ENCODE data around the gene TCOF1.

TCOF1 gene

DNA sequence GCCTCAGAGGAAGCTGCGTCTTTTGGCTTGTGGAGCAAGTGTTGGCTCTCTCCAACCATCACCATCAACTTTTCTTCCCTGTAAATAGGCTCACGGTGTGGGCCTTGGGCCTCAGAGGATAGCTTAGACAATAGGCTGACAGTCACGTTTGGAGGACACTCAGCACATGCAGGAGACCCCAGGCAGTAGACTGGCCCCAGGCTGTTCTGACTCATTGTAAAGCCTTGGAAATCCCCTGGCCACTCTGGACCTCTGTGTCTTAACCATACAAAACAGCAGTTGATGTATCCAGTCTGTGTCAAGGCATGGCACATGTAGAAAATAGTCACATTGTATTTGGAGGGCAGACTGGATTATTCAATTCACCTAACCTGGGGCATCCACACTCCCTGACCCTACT lies 36.6 kb downstream of the TCOF1 start:
- DNase-seq, result no peak

DNA sequence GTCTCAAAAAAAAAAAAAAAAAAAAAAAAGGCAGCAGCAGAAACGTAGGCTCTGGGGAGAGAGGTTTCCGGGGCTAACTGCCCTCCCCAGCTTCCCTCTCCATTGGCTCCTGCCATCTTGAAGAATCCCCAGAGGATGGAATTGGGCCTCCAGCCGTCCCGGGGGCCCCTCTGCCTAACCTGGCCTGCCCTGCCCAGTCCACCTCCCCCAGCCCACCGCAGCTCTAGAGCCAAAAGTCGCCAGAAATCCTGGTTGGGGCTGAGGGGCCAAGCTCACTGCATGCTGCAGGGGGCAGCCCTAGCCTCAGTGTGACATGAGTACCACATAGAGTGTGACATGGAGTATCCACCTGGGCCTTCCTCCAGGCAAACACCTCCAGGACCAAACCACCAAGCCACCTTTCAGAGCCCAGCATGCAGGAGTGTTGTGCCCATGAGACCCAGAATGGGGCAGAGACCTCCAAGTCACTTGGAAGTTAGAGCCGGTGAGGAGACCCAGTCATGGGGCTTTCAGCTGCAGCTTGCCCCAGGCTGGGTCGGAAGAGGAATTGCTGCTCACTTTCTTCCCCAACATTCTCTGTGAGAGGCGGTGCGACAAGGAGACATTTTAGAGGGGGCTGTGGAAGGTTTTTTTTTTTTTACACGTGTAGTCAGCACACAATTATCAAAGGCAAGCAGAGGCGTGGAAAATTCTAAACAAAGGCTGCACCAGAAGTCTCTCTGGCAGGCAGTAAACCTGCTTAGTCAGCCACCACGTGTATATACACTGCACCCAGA lies 37.6 kb downstream of the TCOF1 start:
- no peak for DNase-seq

DNA sequence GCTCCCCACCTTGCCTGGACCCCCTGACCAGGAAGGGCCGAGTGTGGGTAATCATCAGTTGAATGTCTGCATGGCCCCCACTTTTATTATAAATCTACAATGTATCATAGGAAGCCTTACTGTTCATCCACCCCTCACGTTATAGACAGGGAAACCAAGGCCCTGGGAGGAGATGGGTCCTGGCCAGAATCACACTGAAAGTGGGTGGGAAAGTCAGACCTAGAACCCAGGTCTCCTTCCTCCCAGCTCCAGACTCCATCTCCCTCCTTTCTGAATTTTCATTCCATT lies 38.1 kb downstream of the TCOF1 start:
- no peak for DNase-seq

DNA sequence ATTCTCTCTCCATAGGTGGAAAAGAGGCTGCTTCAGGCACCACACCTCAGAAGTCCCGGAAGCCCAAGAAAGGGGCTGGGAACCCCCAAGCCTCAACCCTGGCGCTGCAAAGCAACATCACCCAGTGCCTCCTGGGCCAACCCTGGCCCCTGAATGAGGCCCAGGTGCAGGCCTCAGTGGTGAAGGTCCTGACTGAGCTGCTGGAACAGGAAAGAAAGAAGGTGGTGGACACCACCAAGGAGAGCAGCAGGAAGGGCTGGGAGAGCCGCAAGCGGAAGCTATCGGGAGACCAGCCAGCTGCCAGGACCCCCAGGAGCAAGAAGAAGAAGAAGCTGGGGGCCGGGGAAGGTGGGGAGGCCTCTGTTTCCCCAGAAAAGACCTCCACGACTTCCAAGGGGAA lies 38.8 kb downstream of the TCOF1 start:
- DNase-seq, result no peak

DNA sequence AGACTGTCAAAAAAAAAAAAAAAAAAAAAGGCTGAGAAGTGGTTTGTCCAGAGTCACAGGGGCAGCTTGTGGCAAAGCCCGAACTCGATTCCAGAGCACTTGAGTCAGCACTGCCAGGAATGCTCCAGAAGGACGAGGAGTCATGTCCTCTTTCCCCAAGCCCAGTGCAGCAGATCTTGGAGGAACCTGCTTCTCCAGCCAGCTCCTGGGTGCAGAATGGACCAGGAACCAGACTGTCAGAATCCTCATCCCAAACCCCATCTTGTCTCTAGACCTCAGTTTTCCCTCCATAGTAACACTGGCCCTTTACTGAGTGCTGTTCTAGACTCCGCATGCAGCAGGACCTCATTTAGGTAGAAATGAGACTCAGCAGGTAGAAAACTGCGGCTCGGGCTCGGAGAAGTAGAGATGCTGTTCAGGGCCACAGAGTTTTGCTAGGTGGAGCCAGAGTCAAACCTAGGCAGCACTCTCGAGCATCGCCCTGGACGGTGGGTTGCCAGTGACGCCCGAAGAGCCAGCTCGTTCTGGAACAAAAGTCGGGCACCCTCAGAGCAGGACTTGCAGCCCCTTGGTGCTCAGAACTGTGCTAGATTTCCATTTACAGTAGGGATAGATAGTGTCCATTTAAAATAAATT lies 39.8 kb downstream of the TCOF1 start:
- no peak for DNase-seq

DNA sequence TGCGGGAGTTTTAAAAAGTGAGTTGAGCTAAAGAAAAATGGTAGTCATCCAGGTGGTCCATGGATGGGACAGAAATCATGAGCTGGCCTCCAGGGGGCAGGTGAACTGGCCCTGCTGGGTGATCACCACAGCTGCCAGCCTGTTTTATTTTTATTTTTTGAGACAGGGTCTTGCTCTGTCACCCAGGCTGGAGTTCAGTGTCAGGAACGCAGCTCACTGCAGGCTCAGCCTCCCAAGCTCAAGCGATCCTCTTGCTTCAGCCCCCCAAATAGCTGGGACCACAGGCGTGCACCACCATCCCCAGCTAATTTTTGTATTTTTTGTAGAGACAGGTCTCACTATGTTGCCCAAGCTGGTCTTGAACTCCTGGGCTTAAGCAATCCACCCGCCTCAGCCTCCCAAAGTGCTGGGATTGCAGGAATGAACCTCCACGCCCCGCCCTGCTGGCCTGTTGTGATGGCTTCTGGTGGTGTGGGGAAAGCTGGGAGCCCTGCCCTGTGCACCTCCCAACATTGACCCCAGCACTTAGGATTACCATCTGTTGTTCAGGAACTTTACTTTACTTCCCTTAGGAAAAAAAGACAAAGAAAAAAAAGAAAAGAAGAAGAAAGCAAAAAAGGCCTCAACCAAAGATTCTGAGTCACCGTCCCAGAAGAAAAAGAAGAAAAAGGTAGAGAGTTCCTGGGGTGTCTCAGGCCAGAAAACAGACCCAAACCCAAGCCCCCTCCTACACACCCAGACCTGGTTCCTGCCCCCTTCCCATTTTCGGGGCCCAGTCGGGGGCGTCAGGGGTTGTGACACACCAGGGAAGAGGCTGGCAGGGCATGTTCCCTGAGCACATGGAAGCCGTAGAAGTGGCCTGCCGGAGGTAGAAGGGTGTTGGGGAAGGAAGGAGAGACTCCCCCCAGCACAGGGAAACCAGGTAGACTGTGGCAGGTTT lies 40.6 kb downstream of the TCOF1 start:
- DNase-seq, result no peak

DNA sequence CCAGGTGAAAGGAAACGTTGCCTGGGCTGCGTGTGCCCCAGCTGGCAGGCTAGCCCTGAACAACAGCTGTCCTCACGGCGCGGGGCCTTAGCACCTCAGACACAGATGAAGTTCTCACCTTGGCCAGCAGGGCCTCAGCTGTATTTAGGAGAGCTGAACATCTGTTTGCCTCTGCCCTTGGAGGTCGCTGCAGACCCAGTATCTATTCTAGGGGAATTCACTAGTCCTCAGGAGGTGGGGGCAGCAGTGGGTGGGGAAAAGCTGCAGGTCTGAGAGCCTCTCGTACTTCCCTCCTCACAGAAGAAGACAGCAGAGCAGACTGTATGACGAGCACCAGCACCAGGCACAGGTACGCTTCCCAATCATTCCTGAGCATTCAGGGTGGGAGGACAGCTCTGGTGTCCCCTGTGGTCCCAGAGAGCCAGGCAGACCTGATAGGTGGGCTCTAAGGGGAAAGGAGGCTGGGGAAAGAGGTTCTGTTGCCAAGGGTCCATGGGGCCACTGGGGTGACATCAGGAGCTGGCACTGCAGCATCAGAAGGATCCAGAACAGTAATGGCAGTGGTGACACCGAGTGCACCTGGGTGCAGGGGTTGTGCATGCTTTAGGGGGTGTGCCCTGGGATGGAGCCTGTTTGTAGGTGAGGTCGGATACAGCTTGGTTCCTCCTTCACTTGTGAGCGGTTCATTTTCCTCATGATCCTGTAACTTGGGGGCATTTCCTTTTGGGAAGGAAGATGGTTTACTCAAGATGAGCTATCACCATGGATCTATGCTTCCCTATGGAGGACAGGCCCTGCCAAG lies 41.4 kb downstream of the TCOF1 start:
- peak; percentile 15 for DNase-seq

DNA sequence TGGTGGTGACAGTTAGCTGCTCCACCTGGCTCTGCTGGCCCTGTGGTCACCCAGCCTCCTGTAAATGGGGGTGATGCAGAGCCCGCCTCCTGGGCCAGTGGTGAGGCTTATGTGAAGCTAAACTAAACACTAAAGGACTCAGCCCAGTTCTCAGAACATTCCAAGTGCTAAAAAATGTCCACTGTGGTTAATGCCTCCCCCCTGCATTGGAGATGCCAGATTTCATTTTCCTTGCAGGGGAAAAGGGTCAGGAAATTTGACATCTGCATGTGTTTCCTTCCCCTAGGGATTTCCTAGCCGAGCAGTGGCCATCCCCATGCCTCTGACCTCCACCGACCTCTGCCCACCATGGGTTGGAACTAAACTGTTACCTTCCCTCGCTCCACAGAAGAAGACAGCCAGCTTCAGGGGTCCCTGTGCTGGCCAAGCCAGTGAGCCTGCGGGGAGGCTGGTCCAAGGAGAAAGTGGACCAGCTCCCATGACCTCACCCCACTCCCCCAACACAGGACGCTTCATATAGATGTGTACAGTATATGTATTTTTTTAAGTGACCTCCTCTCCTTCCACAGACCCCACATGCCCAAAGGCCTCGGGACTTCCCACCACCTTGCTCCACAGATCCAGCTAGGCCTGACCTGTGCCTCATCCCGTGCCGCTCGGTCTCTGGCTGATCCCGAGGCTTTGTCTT lies 42.2 kb downstream of the TCOF1 start:
- no peak for DNase-seq

DNA sequence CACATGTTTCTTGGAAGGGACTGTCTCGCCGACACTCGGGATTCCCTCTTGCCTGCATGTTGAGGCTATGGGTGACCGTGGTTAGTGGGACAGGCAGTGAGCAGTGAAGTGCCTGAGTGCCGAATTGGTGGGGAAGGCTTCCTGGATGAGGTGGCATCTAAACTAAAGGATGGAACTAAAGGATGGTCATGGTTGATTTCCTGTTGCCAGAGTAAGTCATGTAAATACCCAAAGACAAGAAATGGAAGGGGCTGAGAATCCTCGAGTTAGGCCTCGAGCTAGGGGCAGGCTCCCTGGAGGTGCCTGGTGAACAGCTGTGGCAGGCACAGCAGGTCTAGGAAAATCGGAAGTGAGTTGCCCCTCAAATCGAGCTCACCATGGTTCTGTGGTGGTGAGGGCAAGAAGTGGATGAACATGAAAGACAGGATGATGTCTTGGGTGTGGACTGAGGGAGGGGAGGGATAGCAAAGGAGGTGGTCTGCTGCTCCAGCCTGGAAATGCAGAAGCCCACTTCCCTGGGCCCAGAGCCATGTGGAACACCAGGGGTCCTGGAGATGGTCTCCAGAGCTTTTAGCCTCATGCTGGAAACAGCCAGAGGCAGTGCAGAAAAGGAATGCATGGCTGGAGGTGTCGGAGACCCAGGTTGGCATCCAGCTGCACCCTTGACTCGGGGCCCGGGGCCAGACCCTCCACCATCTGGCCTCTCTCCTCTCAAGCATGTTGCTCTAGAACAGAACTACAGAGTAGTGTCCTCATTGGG lies 43.0 kb downstream of the TCOF1 start:
- DNase-seq, result no peak

DNA sequence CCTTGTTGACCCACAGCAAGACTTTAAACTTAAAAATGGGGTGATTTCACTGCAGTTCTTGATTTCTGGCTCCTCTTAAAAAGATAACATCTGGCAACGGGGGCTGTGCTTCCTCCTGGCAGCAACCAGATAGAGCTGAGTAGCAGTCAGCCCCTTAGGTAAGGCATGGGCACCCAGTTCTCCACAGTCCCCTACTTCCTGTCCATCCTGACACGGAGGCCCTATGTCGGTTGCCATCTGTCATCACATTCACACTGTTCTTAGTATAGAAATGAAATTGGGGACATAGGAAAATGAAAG lies 43.5 kb downstream of the TCOF1 start:
- DNase-seq, result no peak

DNA sequence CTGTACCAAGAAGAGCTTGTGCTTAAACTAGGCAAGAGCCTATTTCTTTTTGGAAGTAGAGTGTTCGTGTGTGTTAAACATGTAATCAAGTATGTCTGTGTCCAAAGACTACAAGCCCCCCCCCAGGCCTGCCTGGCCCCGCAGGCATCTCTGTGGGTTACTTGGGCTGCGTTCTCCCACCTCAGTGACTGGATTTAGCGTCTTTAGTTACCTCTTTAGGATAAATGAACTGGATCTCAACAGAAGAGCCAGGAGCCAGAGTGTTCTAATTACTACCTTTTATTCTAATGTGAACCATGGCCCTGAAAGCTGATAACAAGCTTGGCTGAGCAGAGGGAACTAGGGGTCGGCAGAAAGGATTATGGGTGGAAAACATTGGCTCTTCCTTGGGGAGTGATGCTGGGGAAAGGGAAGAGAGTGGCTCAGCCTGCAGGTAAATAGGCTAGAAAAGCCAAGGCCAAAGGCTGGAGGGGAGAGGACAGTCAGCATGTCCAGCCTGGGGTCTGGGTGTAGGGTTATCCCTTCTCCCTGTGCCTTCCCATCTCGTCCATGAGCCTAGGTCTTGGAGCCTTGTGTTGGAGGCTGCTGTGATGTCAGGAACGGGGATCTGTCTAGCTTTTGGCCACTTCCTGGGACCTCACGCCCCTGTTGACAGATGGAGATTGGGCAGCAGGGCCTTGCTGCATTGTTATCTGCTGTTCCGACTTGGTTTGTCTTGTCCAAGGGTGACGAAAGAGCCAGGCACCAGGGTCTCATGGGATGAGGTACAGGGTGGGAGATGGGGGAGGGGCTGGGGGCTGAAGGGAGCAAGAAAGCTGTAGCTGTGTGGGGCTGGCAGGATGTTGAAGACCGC lies 44.1 kb downstream of the TCOF1 start:
- no peak for DNase-seq

DNA sequence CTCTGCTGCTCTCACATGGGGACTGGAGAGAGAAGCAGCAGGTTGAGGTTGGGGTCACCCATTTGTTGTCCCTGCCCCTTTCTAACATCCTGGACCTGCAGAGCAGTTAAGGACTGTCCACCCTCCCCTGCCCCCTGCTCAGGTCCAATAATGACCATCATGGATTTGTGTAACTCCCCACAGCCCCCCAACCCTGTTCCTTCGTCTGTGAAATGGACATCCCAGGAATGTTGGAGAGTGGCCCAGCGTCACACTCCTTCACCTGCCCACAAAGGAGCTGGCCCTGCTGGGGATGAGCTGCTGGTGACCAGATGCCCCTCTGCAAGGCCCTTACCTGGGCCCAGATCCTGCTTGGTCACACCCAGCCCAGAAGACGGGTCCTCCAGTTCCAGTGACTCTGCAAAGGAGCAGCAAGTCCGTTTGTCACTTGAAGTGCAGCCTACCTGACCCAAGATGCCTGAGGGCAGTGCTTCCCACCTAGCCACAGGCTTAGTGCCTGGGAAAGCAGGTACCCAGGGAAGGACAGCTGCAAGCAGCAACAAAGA lies 44.8 kb downstream of the TCOF1 start:
- DNase-seq, result no peak

DNA sequence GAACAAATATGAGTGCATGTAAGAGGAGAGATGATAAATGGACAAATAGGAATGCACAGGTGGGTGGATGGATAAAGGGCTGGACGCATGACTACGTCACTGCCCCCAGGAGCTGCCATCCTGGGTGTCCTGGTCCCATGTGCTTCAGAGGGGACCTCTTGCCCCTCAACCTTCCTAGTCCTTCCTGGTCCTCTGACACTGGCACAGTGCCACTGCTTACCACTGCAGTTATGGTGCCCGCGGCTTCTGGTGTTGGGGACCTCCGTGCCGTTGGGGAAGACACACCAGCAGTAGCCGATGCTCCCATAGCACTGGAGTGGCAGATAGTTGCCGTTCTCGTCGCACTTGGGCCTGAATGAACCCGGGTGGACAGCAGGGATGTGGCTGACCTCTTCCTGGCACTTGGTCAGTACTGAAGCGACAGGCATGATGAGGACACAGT lies 45.4 kb downstream of the TCOF1 start:
- DNase-seq, result no peak

DNA sequence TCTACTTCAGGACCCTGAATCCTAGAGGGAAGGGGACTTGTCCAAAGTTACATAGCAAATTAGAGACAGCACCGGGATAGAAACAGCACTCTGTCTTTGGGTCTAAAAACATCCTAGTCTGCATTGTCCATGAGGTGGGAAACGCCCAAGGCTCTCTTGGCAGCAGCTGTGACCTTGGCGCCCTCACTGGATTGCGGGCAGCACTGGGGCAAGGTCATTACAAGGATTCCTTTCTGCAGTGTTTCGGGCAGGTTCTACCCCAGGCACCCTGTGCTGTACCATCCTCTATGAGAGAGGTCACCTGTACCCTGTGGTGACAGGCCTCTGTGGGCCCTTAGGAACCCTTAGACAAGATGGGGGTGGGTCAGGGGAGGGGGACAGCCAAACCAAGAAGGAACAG lies 46.6 kb downstream of the TCOF1 start:
- DNase-seq, result no peak

DNA sequence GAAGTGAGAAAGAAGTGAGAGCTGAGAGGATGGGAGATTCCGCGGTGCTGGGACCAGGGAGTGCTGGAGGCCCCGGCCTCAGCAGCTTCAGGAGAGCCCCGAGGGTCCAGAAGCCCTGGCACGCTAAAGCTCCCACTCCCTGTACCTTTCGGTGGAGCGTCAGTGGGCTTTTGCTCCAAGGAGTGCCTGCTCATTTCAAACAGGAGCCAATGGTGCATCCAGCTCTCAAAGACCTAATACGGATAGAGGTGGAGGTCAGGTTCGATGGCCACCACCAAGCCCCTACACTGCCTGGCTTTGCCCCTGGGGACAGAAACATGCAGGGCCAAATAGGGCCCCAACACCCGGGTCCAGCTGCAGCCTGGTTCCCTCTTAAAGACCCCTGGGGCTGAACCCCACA lies 47.0 kb downstream of the TCOF1 start:
- DNase-seq, result no peak

DNA sequence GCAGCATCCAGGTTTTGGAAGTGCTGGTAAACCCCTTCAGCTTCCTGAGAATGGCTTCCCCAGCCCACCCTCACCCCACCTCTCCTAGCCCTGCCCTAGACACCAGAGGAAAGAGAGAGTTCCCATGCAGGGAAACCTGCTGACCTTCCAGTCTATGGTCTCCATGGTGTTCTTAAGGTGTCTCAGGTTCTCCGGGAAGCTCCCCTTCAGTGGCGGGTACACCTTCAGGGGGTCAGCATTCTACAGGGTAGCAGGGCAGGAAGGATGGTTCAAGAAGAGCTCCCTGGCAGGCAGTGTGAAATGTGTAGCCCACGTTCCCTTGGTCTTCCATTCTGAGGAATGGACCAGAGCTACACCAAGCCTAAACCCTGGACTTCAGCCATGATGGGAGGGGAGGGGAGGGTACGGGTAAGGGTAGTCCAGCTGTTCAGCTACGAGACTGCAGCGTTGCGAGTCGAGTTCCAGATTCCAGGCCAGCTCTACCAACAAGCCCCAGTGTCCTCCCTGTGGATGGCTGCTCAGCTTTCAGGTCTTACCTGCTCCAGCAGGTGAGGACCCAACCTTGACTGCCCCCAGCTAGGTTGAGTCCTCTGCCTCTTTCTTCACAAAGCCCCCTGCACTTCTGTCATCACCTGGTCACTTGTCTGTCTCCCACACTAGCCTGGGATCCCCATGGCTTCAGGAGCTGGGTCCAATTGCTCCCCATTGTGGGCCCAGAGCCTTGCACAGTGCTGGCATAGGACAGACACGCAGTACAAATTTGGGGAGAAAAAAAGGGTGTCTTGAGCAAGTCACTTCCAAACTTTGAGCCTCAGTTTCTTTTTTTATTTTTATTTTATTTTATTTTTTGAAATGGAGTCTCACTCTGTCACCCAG lies 47.7 kb downstream of the TCOF1 start:
- DNase-seq, result no peak

DNA sequence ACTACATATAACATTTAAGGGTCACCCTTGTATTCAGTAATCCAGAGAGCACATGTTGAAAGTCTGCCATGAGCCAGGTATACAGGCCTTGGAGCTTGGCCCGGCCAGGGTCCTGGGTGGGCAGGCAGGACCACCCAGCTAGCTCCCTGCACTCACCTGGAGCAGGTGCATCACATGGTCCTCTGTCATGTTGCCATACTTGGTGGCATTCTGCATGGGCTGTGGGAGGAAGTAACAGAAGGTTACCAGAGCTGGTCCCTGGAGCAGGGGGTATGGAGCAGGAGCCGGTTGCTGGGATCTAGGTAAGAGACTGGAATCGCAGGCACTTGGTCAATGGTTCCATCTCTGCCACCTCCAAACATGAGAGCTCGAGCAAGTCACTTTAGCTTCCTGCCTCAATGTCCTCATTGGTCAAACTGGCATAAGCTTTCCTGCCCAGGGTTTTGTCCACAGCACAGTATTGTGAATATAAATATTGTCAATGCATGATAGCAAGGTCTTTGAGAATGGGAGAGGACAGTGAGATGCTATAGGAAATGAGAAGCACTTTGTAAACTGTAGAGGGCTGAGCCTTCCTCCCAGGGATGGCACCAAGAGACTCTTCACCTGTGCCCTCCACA lies 48.7 kb downstream of the TCOF1 start:
- no peak for DNase-seq

DNA sequence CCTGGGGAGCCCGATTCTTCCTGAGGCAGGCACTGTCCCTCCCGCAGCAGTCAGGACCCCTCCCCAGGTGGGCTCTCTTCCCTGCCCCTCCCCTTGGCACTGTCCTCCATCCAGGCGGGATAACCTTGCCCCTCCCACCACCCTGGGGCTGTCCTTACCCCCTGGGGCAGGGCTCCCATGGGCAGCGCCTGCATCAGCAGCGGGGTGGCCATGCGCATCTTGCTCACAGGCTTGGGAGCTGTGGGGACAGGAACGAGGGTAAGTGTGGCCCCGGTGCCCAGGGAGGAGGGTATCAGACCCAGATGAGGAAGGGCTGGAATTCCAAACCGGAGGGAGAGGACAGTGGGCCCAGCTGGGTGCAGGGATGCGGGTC lies 49.2 kb downstream of the TCOF1 start:
- DNase-seq, result no peak

DNA sequence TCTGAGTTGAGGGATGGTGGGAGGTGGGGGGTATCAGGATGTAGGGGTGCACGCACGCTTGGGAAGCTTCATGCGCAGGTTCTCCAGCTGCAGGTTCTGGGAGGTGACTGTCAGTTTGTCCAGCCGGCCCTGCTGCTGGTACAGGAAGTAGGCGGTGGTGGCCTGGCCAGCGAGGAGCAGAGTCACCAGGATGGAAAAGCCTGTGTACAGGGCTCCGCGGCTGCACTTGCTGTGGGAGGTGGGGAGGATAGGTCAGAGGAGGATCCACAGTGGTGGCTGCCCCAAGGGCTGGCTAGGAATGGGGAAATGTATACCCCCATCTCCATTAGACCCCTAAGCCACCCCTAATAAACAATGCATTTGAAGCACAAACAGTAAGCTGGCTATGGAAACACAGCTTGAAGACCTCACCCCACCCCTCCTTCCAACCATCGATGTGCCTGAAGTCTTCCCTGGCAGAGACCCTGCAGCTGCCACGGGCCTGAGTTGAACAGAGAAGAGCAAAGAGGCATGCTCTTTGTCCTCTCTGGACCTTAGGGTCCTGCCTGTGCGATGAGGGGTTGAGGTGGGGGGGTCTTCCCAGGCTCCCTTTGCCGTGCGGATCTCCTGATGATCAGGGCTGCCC lies 49.7 kb downstream of the TCOF1 start:
- no peak for DNase-seq
